Inflammatory macrophage (primary cell): Measurements from ENCODE around the gene AMIGO1.

Experiments used
- DNase-seq, 2 donors: peaks; one replicate each; pipeline ENCODE4 v3.0.0-alpha.2; 2020 to 2022

The AMIGO1 gene

DNA sequence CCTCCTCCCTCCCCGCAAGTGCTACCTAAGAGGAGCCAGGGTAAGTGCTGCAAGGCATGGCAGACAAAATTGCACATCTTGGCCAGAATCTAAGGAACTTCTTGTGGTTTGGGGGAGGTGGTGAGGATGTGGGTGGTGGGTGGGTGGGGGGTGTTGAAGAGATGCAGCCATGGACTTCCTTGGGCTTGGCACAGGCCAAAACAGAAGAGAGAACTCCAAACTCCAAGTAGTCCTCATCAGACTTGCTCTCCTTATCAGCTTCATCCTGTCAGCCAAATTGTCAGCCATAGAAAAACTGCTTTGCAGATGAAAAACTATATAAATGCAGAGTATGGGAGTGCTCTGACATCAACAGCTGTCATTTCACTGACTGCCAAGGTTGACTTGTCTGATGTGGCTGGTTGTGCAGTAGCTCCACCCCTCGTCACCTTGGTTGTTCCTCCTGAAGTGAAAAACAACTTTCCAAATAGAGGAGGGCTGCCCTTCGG lies 7.1 kb downstream of the AMIGO1 start:
- DNase-seq: no peak

GRCh38 chr1:109501644-109502363 lies 7.7 kb downstream of the AMIGO1 start:
- DNase-seq: peak; percentile 86 to 91

DNA sequence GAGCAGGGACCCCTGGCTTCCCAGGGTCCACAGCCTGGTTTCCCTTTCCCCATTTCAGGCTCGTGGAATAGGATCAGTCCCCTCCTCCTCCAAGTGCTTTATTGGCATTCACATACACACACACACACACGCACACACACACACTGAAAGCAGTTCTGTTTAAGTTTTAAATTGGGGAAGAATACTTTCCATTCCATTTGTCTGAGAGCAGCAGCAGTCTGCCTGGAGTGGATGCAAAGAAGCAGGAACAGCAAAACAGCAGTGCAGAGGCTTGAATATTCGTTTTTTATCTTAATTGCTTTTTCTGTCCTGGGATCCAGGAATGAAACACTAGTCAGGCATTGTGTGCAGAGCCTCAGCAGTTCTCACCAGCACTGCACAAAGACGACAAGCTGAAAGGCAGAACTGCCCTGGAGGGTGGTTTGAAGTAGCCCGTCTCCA lies 8.6 kb downstream of the AMIGO1 start:
- peak; percentile 24 to 33 for DNase-seq

GRCh38 chr1:109499661-109500536 lies 9.6 kb downstream of the AMIGO1 start:
- peak; percentile 18 to 52 for DNase-seq

GRCh38 chr1:109499081-109499480 lies 10.4 kb downstream of the AMIGO1 start:
- no peak for DNase-seq

GRCh38 chr1:109498161-109498801 lies 11.2 kb downstream of the AMIGO1 start:
- DNase-seq: no peak

DNA sequence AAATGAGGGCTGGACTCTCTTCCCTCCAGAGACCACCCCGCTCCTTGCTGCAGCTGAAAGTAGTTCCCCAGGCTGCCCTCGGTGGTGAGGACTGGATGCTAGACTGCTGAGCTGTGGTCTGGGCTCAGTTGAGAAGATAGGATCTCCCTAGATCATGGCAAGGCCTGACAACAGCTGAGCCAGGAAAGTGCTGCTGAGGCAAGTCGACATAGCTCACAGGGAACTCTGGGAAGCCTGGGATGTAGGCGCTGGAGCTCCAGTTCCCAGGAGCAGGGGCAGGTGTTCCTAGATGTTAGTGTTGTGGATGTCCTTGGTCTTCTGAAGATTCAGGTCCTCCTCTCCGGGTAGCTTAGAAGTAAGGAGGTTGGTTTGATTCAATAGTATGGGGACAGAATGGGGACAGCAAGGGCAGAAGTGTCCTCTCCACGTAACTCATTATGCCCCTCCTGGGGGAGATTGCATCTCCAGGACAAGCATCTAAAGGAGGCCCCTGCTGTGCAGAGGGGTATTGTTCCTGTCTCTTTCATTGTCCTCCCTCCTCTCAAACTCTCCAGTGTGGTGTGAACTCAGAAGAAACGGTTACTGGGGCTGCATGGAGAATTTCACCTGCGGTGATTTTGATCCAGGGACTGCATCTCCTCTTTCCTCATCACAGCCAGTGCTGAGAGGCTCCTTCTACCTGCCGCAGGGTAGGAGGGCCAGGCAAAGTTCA lies 11.9 kb downstream of the AMIGO1 start:
- no peak for DNase-seq

GRCh38 chr1:109495738-109496137 lies 13.8 kb downstream of the AMIGO1 start:
- DNase-seq: no peak

- peak; percentile 87 to 90 for DNase-seq
These were observed 15.6 kb downstream of the AMIGO1 start, which contains the start of gene CYB561D1 for GRCh38 chr1:109493805-109494539. Gene CYB561D1 (plus strand): TSS chr1:109494094. CDS start chr1:109494140, 46 bp downstream.

- DNase-seq: no peak
These were observed 16.3 kb downstream of the AMIGO1 start for GRCh38 chr1:109493227-109493626.

GRCh38 chr1:109492779-109493178 lies 16.7 kb downstream of the AMIGO1 start:
- DNase-seq: no peak

DNA sequence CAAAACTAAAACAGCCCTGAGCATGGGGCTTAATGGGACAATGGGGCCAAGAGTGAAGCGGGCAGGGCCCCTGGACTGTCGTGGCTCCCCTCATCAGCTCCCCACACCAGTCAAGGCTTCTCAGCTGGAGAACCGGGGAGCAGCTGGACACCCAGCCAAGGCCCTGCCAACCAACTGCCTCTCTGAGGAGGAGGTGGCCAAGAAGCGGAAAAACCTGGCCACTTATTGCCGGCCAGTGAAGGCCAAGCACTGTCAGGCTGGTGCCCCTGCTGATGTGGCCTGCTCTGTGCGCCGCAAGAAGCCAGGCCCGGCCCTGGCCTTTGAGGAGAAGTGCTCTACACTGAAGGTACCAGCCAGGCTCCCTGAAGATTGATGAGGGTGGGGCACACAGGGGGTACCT lies 18.2 kb downstream of the AMIGO1 start:
- no peak for DNase-seq

DNA sequence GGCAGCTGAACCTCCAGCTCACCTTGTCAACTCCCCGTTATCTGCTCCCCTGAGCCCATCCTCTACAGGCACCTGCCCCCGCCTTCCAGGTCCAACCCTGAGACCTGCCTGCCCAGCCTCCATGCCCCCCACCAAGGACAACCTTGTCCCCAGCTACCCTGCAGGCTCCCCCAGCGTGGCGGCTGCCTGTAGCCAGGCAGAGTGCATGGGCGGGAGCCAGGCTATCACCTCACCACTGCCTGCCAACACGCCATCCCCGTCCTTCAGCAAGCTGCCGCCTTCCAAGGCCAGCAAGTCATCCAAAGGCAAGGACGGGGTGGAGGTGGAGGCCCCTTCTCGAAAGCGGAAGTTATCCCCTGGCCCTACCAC lies 18.6 kb downstream of the AMIGO1 start:
- DNase-seq: no peak

- peak; percentile 74 to 79 for DNase-seq
These were observed 19.2 kb downstream of the AMIGO1 start for GRCh38 chr1:109490029-109490933.

DNA sequence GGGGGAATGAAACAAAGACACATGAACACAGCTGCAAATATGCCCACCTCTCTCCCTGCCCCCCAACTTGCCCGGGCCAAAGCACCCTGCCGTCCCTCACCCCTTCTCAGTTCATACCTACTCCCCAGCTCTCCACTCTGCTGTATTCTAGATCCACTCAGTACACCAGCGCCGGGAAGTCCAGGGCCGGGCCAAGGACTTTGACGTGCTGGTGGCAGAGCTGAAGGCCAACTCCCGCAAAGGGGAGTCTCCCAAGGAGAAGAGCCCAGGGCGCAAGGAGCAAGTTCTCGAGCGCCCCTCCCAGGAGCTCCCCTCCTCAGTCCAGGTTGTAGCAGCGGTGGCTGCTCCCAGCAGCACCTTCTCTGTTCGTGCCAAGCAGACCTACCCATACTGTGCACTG lies 20.8 kb downstream of the AMIGO1 start:
- no peak for DNase-seq

GRCh38 chr1:109488201-109488600 lies 21.3 kb downstream of the AMIGO1 start:
- DNase-seq: no peak

GRCh38 chr1:109487261-109487660 lies 22.3 kb downstream of the AMIGO1 start:
- DNase-seq: no peak

GRCh38 chr1:109485001-109485400 lies 24.5 kb downstream of the AMIGO1 start:
- DNase-seq: no peak

GRCh38 chr1:109484519-109484975 lies 25.0 kb downstream of the AMIGO1 start:
- DNase-seq: no peak
